HL-60 (cell line): ENCODE results near the gene ELAVL4.

Experiments used
- DNase-seq, 2 experiments: peaks; one replicate each; pipeline ENCODE4 v3.0.0-alpha.2; 2010 to 2020; ENCODE audit warnings: low read depth in 1 of 2, low spot score in 1 of 2
- H3K27ac ChIP-seq: fragments of 250-450 bp; sonication (Bioruptor Pico); replicated peaks from 2 replicates; pipeline ENCODE4 v1.5.1; 2020; ENCODE audit warnings: mild to moderate bottlenecking, moderate library complexity
- H3K27me3 ChIP-seq: fragments of 250-450 bp; sonication (Bioruptor Pico); 2 replicates; pipeline ENCODE4 v1.5.1; 2021; ENCODE audit warnings: mild to moderate bottlenecking, moderate library complexity; ENCODE audit not compliant: insufficient read depth, poor library complexity, severe bottlenecking
- H3K4me3 ChIP-seq: replicated peaks from 2 replicates; pipeline ENCODE4 v1.5.1; 2011; ENCODE audit warnings: mild to moderate bottlenecking, control low read depth, low read length; ENCODE audit not compliant: insufficient read depth
- CTCF ChIP-seq: IDR thresholded peaks from one replicate; pipeline ENCODE4 v1.5.1; 2011; ENCODE audit warnings: low read length, control low read depth, inconsistent platforms; ENCODE audit not compliant: insufficient read depth
- GABPA ChIP-seq: IDR thresholded peaks from 2 replicates; pipeline ENCODE4 v1.6.1; 2012; ENCODE audit warnings: low read depth
- POLR2AphosphoS5 ChIP-seq: IDR thresholded peaks from 2 replicates; pipeline ENCODE4 v1.6.1; 2012; ENCODE audit warnings: low read depth
- REST ChIP-seq: IDR thresholded peaks from 2 replicates; pipeline ENCODE4 v1.6.1; 2012; ENCODE audit warnings: low read depth; ENCODE audit not compliant: insufficient replicate concordance
- SPI1 ChIP-seq: IDR thresholded peaks from 2 replicates; pipeline ENCODE4 v1.6.1; 2012; ENCODE audit warnings: low read depth, mild to moderate bottlenecking, borderline replicate concordance

Gene ELAVL4

GRCh38 chr1:50109647-50110075 lies 941 bp downstream of the ELAVL4 start:
- DNase-seq = no peak
- Histone ChIP-seq H3K27me3 (peaks cover 13% of the 10 kb centered on the region), H3K4me3 (no peak overlapping the region), H3K27ac (no peak overlapping the region)
- TF ChIP-seq SPI1 (no peak), GABPA (no peak), POLR2AphosphoS5 (no peak), CTCF (no peak), REST (no peak)

- TF ChIP-seq SPI1 (0 out of 2 replicates have a peak, but pooled peaks have one; percentile 18), CTCF (no peak)
- DNase-seq = peak in 1 of 2 experiments; percentile 10
- no peak overlapping the region for H3K27ac ChIP-seq
- H3K27me3 ChIP-seq = peaks cover 13% of the 10 kb centered on the region
- no peak overlapping the region for H3K4me3 ChIP-seq
Measured at GRCh38 chr1:50110151-50110550, 1.4 kb downstream of the ELAVL4 start.

- Histone ChIP-seq H3K4me3 (no peak overlapping the region), H3K27ac (no peak overlapping the region), H3K27me3 (peaks cover 13% of the 10 kb centered on the region)
- TF ChIP-seq SPI1 = no peak
- DNase-seq = no peak
Measured at GRCh38 chr1:50110656-50111055, 1.9 kb downstream of the ELAVL4 start.

- no peak for TF ChIP-seq SPI1
- no peak for TF ChIP-seq REST
- TF ChIP-seq GABPA = no peak
- no peak for TF ChIP-seq POLR2AphosphoS5
- no peak for TF ChIP-seq CTCF
- no peak for DNase-seq
- peaks cover 13% of the 10 kb centered on the region for H3K27me3 ChIP-seq
- H3K4me3 ChIP-seq = no peak overlapping the region
- no peak overlapping the region for H3K27ac ChIP-seq
Measured at GRCh38 chr1:50111503-50111902, 2.8 kb downstream of the ELAVL4 start.
